ENCODE data around the gene HACD2.

DNA sequence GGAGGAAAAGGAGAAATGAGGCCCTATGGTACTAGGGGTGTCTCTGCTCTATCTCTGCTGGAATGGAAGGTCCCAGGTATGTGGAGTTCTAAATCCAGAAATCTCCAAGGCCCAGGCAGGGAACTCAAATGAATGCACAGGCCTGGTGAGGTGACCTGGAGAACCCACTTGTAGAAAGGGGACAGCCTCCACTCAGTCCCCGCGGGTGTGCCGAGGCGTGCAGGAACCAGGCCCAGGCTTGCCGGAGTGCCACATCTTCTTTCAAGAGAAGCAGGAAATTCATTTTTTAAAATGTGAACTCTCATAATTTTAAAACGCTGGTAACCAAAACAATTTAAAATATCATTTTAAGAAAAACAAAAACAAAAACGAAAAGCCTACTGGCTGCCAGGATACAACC, 103.8 kb downstream of the HACD2 start:
- TF ChIP-seq POLR2A (IDR thresholded peaks at IDR 0.05) (no peak), POLR2AphosphoS5 (IDR thresholded peaks at IDR 0.05) (no peak)
- TF ChIP-seq, protein P1, sequence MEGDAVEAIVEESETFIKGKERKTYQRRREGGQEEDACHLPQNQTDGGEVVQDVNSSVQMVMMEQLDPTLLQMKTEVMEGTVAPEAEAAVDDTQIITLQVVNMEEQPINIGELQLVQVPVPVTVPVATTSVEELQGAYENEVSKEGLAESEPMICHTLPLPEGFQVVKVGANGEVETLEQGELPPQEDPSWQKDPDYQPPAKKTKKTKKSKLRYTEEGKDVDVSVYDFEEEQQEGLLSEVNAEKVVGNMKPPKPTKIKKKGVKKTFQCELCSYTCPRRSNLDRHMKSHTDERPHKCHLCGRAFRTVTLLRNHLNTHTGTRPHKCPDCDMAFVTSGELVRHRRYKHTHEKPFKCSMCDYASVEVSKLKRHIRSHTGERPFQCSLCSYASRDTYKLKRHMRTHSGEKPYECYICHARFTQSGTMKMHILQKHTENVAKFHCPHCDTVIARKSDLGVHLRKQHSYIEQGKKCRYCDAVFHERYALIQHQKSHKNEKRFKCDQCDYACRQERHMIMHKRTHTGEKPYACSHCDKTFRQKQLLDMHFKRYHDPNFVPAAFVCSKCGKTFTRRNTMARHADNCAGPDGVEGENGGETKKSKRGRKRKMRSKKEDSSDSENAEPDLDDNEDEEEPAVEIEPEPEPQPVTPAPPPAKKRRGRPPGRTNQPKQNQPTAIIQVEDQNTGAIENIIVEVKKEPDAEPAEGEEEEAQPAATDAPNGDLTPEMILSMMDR (IDR thresholded peaks at IDR 0.05): no peak

All from stomach (tissue), 4 donors.